Measurements from ENCODE around the gene ZNF669.

- TF ChIP-seq POLR2A (IDR thresholded peaks at IDR 0.05; ENCODE audit: low read depth, low read length) (no peak), SPI1 (IDR thresholded peaks at IDR 0.05; ENCODE audit: low read depth, low read length) (no peak), TAF1 (IDR thresholded peaks at IDR 0.05; ENCODE audit: low read depth, low read length) (no peak)
Measured at GRCh38 chr1:247112479-247112781, 8.3 kb upstream of the ZNF669 start.
